Mucosa of stomach (tissue), 1 donor: ENCODE results near the gene SEC16A.

ENCODE experiments used
- H3K27me3 ChIP-seq: one replicate; pipeline ENCODE4 v1.7.0; 2013; ENCODE audit warnings: mild to moderate bottlenecking, low read length; ENCODE audit not compliant: control insufficient read depth, insufficient read depth
- H3K36me3 ChIP-seq: one replicate; pipeline ENCODE4 v1.7.0; 2013; ENCODE audit warnings: low read length; ENCODE audit not compliant: control insufficient read depth, insufficient read depth
- H3K4me1 ChIP-seq: one replicate; pipeline ENCODE4 v1.7.0; 2013; ENCODE audit warnings: mild to moderate bottlenecking, low read length; ENCODE audit not compliant: control insufficient read depth, insufficient read depth
- H3K4me3 ChIP-seq: one replicate; pipeline ENCODE4 v1.7.0; 2013; ENCODE audit warnings: low read length
- H3K9ac ChIP-seq: one replicate; pipeline ENCODE4 v1.7.0; 2013; ENCODE audit warnings: mild to moderate bottlenecking, low read length, moderate library complexity
- H3K9me3 ChIP-seq: one replicate; pipeline ENCODE4 v1.7.0; 2013; ENCODE audit warnings: mild to moderate bottlenecking, low read length, moderate library complexity; ENCODE audit not compliant: control insufficient read depth
- donor health status: Pancreatic carcinoma.

Gene SEC16A

GRCh38 chr9:136505406-136506403 is 22.9 kb upstream of the SEC16A start:
- no peak overlapping the region for H3K9ac ChIP-seq
- H3K9me3 ChIP-seq = no peaks in the 10 kb centered on the region
- H3K36me3 ChIP-seq = no peaks in the 10 kb centered on the region
- no peaks in the 10 kb centered on the region for H3K27me3 ChIP-seq
- no peaks in the 10 kb centered on the region for H3K4me1 ChIP-seq
- no peak overlapping the region for H3K4me3 ChIP-seq

DNA sequence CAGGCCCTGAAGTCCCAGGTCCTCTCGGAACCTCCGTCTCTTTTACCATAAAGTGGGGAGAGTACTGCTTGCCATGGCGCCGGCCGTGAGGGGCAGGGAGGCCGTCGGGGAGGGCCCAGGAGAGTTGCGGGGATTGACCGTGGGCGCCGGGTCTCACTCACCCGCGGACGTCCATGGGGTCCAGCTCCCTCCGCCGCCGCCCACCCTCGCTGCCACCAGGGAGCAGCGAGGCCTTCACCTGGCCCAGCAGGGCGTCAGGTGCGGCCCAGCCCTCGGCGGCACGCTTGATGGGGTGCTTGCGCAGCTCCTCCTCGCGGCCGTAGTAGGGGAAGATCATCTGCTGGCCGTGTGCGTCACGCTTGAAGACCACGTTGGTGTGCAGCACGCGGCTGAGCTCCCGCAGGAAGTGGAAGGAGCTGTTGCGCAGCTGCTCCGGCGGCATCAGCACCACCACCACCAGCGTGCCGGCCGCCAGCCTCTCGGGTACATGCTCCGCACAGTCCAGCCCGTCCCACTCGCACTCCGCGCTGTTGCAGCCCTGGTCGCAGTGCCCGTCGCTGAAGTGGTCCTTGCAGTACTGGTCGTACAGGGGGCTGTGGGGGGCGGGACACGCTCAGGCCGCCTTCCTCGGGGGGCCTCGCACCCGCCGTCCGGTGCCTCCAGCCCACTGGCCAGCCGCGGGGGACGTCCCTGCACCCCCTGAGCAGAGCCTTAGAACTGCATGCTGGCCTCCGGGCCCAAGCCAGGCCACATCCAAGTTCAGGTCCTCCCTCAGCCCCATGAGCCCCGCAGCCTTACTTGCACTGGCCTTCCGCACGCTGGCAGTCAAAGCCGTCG is 21.9 kb upstream of the SEC16A start:
- no peaks in the 10 kb centered on the region for H3K36me3 ChIP-seq
- no peak overlapping the region for H3K9ac ChIP-seq
- no peaks in the 10 kb centered on the region for H3K4me1 ChIP-seq
- no peak overlapping the region for H3K4me3 ChIP-seq
- H3K9me3 ChIP-seq = no peaks in the 10 kb centered on the region
- H3K27me3 ChIP-seq = no peaks in the 10 kb centered on the region

DNA sequence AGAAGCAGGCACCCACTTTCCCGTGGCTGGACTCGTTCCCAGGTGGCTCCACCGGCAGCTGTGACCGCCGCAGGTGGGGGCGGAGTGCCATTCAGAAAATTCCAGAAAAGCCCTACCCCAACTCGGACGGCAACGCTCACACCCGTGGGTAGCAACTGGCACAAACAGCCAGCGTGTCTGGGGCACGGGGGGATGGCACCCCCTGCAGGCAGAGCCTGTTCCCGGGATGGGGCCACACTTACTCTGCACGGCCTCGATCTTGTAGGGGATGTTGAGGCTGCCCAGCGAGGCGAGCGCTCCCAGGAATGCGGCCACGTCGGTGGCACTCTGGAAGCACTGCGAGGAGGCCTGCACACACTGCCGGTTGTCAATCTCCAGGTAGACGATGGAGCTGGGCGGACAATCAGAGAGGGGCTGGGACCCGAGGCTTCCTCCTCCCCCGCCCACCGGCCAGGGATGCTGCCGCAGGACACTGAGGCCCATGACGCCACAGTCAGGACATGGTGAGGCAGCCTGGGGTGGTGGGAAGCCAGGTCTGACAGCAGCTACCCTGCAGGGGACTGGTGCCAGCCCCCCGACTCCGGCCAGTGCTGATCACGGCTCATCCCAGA is 20.2 kb upstream of the SEC16A start:
- Histone ChIP-seq H3K4me3 (no peak overlapping the region), H3K9me3 (no peaks in the 10 kb centered on the region), H3K27me3 (no peaks in the 10 kb centered on the region), H3K9ac (no peak overlapping the region), H3K36me3 (no peaks in the 10 kb centered on the region), H3K4me1 (no peaks in the 10 kb centered on the region)

DNA sequence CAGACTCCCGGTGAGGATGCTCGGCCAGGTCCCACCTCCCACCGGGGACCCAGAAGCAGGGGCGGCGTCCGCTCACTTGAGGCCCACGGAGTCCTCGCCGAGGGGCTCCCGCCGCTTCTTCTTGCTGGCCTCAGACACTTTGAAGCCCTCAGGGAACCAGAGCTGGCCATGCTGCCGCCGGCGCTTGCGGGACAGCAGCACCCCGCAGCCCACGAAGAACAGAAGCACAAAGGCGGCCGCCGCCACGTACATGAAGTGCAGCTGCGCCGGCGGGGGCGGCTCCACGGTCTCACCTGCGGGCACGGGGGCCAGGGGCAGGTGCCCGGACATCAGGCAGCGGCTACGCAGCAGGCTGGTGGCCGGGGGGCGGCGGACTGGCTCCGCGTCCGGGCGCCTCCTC is 19.4 kb upstream of the SEC16A start:
- H3K27me3 ChIP-seq = no peaks in the 10 kb centered on the region
- H3K36me3 ChIP-seq = no peaks in the 10 kb centered on the region
- no peaks in the 10 kb centered on the region for H3K9me3 ChIP-seq
- H3K9ac ChIP-seq = no peak overlapping the region
- no peaks in the 10 kb centered on the region for H3K4me1 ChIP-seq
- H3K4me3 ChIP-seq = no peak overlapping the region

GRCh38 chr9:136501686-136502085 is 18.8 kb upstream of the SEC16A start:
- H3K9ac ChIP-seq = no peak overlapping the region
- no peaks in the 10 kb centered on the region for H3K9me3 ChIP-seq
- no peaks in the 10 kb centered on the region for H3K27me3 ChIP-seq
- H3K4me3 ChIP-seq = no peak overlapping the region
- H3K4me1 ChIP-seq = no peaks in the 10 kb centered on the region
- H3K36me3 ChIP-seq = no peaks in the 10 kb centered on the region

- Histone ChIP-seq H3K4me3 (no peak overlapping the region), H3K4me1 (no peaks in the 10 kb centered on the region), H3K27me3 (no peaks in the 10 kb centered on the region), H3K9me3 (no peaks in the 10 kb centered on the region), H3K9ac (no peak overlapping the region), H3K36me3 (no peaks in the 10 kb centered on the region)
Measured at GRCh38 chr9:136499935-136500910, 17.4 kb upstream of the SEC16A start.

- Histone ChIP-seq H3K4me3 (no peak overlapping the region), H3K9ac (no peak overlapping the region), H3K27me3 (no peaks in the 10 kb centered on the region), H3K36me3 (no peaks in the 10 kb centered on the region), H3K4me1 (no peaks in the 10 kb centered on the region), H3K9me3 (no peaks in the 10 kb centered on the region)
Measured at GRCh38 chr9:136499071-136499934, 16.5 kb upstream of the SEC16A start.

DNA sequence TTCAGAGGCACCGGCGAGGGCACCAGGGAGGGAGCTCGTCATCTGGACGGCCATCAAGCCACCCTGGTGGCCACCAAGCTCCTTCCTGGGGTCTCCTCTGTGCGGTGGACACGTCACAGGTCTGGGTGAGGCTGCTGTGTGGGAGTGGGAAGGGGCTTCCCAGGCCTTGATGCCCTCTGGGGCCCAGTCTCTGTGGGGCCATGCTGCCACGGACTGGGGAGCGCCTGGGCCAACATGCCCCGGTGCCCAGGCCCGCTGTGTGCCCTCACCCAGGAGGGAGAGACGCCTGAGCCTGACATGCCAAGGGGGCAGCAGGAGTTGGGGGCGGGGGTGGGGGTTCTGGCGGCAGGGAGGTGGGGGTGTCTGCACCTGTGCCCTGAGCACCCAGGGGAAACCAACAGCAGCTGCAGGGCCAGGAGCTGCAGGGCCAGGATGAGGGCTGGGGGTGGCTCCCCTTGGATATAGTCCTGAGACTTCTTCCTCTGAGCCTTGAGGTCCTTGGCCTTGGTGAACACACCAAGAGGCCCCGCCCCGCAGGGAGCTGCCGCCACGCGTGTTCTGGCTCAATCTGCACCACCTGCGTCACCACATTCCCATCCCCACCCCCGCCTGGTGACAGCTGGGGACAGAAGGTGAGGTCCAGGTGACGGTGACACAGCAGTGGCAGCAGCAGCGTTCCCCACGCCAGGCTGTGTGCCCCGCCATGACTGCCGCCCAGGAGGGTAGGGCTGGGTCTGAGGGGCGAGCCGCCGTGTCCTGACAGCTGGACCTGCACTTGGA is 15.3 kb upstream of the SEC16A start:
- Histone ChIP-seq H3K27me3 (no peaks in the 10 kb centered on the region), H3K4me3 (no peak overlapping the region), H3K9ac (no peak overlapping the region), H3K9me3 (no peaks in the 10 kb centered on the region), H3K36me3 (no peaks in the 10 kb centered on the region), H3K4me1 (no peaks in the 10 kb centered on the region)

DNA sequence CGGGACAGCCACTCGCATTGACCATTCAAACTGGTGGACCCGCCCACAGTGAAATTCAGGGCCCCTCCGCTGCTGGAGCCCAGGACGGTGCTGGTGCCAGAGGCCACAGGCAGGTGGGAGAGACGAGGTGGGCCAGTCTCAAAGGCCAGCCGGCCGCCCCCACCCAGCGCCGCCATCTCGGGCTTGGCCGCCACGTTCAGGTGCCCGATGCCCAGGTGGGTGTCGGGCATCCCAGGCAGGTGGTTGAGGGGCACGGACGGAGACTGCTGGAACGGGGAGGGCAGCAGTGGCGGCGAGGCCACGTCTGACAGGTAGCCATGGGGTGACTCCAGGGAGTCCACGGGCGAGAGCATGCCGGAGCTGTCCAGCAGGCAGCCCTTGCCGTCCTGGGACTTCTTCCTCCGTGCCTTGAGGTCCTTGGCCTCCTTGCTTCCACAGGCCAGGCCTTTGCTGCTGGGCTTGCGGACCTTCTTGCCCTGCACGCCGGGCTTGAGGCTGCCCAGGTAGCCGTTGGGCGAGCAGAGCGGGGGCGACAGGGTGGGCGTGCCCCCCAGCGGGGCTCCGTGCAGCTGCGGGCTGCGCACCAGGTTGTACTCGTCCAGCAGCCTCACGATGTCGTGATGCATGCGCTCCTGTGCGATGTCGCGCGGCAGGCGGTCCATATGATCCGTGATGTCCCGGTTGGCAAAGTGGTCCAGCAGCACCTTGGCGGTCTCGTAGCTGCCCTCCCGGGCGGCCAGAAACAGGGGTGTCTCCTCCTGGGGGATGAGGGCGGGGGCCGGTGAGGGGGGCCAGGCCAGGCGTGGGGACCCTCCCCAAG is 14.2 kb upstream of the SEC16A start:
- no peaks in the 10 kb centered on the region for H3K9me3 ChIP-seq
- H3K27me3 ChIP-seq = no peaks in the 10 kb centered on the region
- no peak overlapping the region for H3K9ac ChIP-seq
- H3K4me1 ChIP-seq = no peaks in the 10 kb centered on the region
- H3K36me3 ChIP-seq = no peaks in the 10 kb centered on the region
- no peak overlapping the region for H3K4me3 ChIP-seq
